Measurements from ENCODE around the gene ABLIM1.

Gene ABLIM1

DNA sequence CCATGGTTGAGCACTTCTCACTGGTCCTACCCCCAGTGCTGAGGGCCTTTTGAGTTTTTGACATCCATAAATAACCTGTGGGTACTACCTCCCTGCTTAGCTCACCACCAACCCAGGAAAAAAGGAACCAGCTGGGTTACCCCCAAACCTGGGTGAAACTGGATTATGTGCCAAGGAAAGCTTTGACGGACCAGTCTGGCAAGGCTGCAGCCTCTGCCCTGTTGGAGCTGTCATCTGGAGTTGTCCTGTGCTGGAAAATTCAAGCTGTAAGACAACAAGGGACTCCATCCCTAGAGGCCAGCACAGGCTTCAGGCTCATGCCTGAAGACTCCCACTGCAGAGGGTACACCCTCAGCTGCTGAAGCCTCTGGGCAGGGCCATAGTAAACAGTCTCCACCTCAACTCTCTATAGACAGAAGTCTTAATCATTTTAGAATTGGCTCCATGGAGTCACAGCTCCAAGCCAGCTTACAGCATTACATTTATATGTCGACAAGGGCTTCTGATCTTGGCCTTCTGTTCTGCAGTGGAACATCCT lies 138.2 kb downstream of the ABLIM1 start:
- no peak for DNase-seq (ENCODE audit: low read depth in 1 of 2, low spot score in 1 of 2)

DNA sequence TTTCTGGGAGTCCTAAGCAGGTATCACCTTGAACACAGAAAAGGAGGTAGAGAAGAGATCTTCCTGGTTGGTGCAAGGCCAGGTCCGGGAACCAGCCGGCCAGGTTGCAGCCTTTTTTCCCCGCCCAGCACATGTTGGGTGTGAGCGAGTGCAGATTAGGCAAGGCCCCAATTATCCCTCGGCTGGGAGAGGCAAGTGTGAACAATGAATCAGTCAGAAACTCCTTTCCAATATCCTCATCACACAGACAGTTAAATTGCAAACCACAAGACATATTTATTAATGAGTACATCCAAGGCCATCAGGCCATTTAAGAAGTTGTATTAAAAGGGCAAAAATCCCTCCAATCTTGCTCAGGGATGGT lies 138.8 kb downstream of the ABLIM1 start:
- no peak for DNase-seq (ENCODE audit: low read depth in 1 of 2, low spot score in 1 of 2)

DNA sequence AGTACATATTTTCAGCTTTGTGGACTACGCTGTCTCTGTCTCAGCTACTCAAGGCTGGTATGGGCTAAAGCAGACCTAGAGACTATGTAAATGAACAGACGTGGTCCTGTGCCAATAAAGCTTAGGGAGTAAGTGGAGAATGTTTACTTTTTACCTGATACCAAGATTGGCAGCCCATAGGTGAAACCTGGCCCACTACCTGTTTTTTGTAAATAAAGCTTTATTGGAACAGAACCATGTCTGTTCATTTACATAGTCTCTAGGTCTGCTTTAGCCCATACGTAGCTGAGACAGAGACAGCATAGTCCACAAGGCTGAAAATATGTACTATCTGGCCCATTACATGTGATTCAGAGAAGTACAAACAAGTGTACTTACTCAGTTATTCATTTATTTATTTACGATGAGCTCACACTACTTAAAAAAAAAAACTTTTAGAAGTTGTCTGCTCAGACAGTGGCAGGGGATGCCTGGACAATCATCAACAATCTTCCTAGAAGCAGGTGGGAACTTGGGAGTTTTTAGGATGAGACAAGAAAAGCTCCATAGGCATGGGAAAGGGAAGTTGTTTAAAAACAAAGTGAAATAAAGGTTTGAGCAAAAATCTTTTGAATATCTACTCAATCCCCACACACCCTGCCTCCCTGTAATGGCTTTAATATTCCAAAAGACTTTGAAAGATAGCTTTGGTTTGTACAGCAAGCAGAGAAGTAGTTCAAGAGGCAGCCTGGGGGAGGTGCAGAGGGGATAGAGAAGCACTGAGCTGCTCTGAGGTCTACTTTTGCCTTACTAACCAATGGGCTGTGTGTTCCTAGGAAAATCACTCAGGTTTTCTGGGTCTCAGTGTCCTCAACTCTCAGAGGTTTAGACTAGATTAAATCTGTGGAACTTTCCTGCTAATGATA lies 139.4 kb downstream of the ABLIM1 start:
- no peak for DNase-seq (ENCODE audit: low read depth in 1 of 2, low spot score in 1 of 2)

GRCh38 chr10:114517368-114518250 lies 140.5 kb downstream of the ABLIM1 start:
- DNase-seq (ENCODE audit: low read depth in 1 of 2, low spot score in 1 of 2): no peak

- DNase-seq (ENCODE audit: low read depth in 1 of 2, low spot score in 1 of 2): no peak
These were observed 141.7 kb downstream of the ABLIM1 start for GRCh38 chr10:114516356-114516755.

- DNase-seq (ENCODE audit: low read depth in 1 of 2, low spot score in 1 of 2): no peak
These were observed 142.7 kb downstream of the ABLIM1 start for GRCh38 chr10:114515298-114515914.

DNA sequence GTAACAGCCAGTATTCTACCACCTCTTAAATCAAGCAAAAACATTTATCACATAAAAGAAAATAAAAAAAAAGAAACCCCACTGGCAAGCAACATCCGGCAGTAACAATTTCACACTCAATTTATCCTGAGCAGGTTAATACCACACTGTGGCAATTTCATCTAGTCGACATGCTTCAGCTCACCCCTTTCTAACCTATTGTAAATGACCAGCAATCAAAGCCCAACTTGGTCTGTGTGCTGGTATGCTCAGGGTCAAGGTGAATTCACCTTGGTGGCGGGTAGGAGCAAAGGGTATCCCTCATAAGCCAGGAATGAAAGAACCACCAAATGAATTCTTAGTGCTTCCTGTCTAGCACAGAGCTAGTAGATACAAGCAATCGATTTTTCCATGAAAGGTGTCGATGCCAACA lies 144.7 kb downstream of the ABLIM1 start:
- no peak for DNase-seq (ENCODE audit: low read depth in 1 of 2, low spot score in 1 of 2)

DNA sequence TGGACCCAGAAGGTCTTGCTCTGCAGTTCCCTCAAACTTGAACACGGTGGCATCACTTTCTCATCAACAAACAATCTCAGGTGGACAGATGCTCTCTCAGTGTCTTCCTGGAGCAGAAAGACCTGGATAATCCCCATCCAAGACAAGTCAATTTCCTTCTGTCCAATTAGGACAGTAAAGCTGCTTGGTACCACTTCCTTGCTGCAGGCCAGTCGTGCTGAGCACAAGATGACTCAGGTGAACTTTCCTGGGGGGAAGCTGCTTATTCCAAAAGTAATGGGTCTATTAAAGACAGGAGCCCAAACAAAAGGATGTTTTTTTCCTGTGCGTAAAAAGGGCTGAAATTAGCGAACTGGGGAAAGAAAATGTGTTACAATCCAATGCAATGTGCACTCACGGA lies 146.2 kb downstream of the ABLIM1 start:
- no peak for DNase-seq (ENCODE audit: low read depth in 1 of 2, low spot score in 1 of 2)

DNA sequence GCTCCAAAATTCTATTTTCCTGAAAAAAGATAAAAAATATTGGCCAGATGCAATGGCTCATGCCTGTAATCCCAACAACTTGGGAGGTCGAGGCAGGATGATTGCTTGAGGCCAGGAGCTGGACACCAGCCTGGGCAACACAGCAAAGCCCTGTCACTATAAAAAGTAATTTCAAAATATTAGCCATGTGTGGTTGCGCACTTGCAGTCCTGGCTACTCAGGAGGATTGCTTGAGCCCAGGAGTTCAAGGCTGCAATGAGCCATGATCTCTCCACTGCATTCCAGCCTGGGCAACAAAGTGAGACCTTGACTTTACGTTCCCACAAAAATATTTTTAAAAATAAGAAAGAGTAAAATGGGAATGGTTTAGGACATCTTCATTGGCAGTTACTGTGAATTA lies 149.7 kb downstream of the ABLIM1 start:
- no peak for DNase-seq (ENCODE audit: low read depth in 1 of 2, low spot score in 1 of 2)

GRCh38 chr10:114507449-114507848 lies 150.6 kb downstream of the ABLIM1 start:
- no peak for DNase-seq (ENCODE audit: low read depth in 1 of 2, low spot score in 1 of 2)

DNA sequence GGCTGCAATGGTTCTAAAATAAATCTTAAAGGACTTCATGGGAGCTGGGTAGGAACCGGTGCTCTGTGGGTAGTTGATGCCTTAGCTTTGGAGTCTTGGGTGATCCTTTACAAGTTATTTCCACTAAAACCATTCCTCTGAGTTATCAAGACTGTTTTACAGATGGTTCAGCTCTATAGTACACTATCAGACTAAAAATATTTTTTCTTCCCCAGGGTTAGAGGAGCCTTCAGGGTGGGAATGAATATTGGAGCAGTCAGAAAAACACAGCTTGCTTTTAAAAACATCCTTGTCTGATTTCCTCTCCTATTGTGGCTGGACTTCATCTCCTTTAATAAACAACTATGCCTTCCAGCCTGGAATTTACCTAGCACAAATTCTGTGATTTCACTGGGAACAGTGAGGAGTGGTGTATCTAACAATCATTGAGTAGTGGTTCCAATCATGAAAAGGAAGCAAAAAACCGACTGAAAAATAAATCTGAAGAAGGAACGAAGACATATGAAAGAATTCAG lies 151.1 kb downstream of the ABLIM1 start:
- DNase-seq (ENCODE audit: low read depth in 1 of 2, low spot score in 1 of 2): no peak

GRCh38 chr10:114504769-114505579 lies 153.1 kb downstream of the ABLIM1 start:
- DNase-seq (ENCODE audit: low read depth in 1 of 2, low spot score in 1 of 2): no peak

GRCh38 chr10:114502074-114502473 lies 156.0 kb downstream of the ABLIM1 start:
- DNase-seq (ENCODE audit: low read depth in 1 of 2, low spot score in 1 of 2): no peak

- no peak for DNase-seq (ENCODE audit: low read depth in 1 of 2, low spot score in 1 of 2)
These were observed 156.4 kb downstream of the ABLIM1 start for GRCh38 chr10:114501650-114502049.

DNA sequence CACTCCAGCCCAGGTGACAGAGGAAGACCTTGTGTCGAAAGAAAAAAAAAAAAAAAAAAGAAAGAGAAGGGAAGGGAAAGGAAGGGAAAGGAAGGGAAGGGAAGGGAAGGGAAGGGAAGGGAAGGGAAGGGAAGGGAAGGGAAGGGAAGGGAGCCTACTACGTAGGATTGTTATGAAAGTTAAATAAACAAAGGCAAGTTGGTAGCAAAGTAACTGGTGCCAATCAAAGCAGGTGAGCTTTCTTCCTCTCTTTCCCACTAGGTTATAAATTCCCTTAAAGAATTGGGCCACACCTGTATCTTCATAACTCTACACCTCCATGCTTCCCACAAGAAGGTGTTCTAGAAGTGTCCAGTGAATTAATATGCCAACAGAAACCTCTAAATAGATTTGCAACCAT lies 157.4 kb downstream of the ABLIM1 start:
- DNase-seq (ENCODE audit: low read depth in 1 of 2, low spot score in 1 of 2): no peak

DNA sequence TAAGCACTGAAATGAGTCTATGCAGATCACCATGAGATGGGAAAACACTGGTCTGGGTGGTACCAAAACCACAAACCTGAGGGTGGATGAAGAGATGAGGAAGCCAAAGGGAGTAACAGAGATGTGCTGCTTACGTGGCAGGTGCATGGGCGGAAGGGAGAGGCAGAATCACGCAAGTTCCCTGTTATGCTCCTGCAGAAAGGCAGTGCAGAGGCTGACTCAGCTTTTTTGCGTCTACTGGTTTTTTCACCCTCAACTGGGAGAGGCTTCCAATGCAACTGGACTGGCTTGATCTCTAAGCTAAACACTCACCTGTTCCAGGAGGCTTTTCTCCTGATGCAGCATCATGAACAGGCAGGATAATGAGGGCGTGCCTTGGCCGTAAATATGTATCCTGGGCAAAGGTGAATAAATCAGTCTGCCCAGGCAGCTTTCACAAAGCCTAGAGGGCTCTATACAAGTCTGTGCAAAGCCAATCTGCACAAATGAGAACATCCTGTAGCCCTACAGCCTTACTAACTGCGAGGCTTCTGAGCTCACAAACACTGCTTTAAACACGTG lies 158.4 kb downstream of the ABLIM1 start:
- DNase-seq (ENCODE audit: low read depth in 1 of 2, low spot score in 1 of 2): peak in 1 of 2 donors; percentile 52

GRCh38 chr10:114499116-114499515 lies 159.0 kb downstream of the ABLIM1 start:
- DNase-seq (ENCODE audit: low read depth in 1 of 2, low spot score in 1 of 2): no peak

DNA sequence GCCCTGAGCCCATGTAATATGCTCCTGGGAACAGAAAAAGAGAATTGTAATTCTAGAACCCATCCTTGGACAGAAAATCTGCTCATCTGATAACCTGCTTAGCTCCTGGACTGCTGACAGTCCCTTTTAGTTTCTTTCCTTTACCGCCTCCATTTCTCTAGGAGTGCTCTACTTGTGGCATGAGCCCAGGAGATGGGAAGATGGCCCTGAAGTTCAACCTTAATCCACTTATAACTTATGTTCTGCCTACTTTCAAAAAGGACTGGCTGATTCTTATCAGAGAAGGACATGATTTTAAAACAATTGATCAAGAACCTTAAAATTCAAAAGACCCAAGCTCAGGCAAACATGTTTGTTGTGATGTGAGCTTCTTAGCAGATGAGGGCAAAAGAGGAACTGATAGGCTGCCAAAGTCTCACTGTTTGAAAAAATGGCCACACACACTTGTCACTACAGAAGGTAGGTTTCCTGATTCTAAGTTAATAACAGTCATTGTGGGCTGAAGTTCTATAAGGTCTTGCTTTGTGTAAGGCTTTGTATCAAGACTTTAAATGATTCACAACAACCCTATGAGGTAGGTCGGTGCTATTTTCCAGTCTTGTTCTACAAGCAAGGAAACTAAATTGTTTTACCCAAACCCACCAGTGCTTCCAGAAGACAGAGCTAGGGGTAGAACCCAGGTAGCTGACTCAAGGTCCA lies 159.5 kb downstream of the ABLIM1 start:
- no peak for DNase-seq (ENCODE audit: low read depth in 1 of 2, low spot score in 1 of 2)

- DNase-seq (ENCODE audit: low read depth in 1 of 2, low spot score in 1 of 2): no peak
These were observed 162.8 kb downstream of the ABLIM1 start for GRCh38 chr10:114495303-114495702.

Measured in activated T-helper 1 cell treated with anti-CD3 and anti-CD28 coated beads, Interleukin-2, amount 50 U/mL, for 16 hours (primary cell).